ENCODE results near the gene CDH4.

- TF ChIP-seq EP300 (IDR thresholded peaks at IDR 0.05; ENCODE audit: borderline replicate concordance) (no peak), YY1 (IDR thresholded peaks at IDR 0.05; ENCODE audit: low read depth) (no peak), EGR1 (IDR thresholded peaks at IDR 0.05) (no peak), REST (IDR thresholded peaks at IDR 0.05; ENCODE audit: low read depth) (no peak), MAX (IDR thresholded peaks at IDR 0.05) (no peak), USF1 (IDR thresholded peaks at IDR 0.05) (no peak), TAF1 (IDR thresholded peaks at IDR 0.05; ENCODE audit: low read depth) (no peak), CEBPB (IDR thresholded peaks at IDR 0.05) (no peak), ZBTB7A (IDR thresholded peaks at IDR 0.05; ENCODE audit: low read depth) (no peak), TCF12 (IDR thresholded peaks at IDR 0.05; ENCODE audit: low read depth) (no peak), RAD21 (IDR thresholded peaks at IDR 0.05; ENCODE audit: low read depth) (no peak), NFIC (IDR thresholded peaks at IDR 0.05) (no peak), CREB1 (IDR thresholded peaks at IDR 0.05; ENCODE audit: low read depth) (no peak)
Observed at GRCh38 chr20:61762886-61763739, 511.1 kb downstream of the CDH4 start.

All from Ishikawa (cell line).